ENCODE results near the gene ASAP3. TPM values are rescaled to one million over a fixed set of nuclear protein-coding genes. Genes with fewer than 3 reads are reported as not detected.
"Not testable (repeated sequence)": the region's sequence is repeated elsewhere in the genome, so short reads cannot be mapped to it uniquely, and the experiment has no call there.

ASAP3 gene
- total and polyA plus RNA-seq, 2 experiments from 2014 or later: 62.0 to 157 TPM

- no peaks in the 10 kb centered on the region for H3K36me3 ChIP-seq
- H3K4me1 ChIP-seq (ENCODE audit: low read depth): no peaks in the 10 kb centered on the region
- TF ChIP-seq CTCF (IDR thresholded peaks at IDR 0.05; ENCODE audit: low read depth, low read length): no peak
- no peak for DNase-seq (ENCODE audit: low read depth in 1 of 2, low spot score in 1 of 2)
- no peaks in the 10 kb centered on the region for H3K27me3 ChIP-seq
- no peaks in the 10 kb centered on the region for H3K9me3 ChIP-seq (ENCODE audit: low read depth)
- H3K27ac ChIP-seq: no peak overlapping the region
- H3K4me3 ChIP-seq: no peak overlapping the region
These were observed 12.7 kb upstream of the ASAP3 start for GRCh38 chr1:23496490-23497181.

GRCh38 chr1:23494836-23495235 lies 10.9 kb upstream of the ASAP3 start:
- H3K4me3 ChIP-seq; H3K27me3 ChIP-seq; H3K4me1 ChIP-seq (ENCODE audit: low read depth); DNase-seq (ENCODE audit: low read depth in 1 of 2, low spot score in 1 of 2); H3K27ac ChIP-seq; H3K36me3 ChIP-seq; H3K9me3 ChIP-seq (ENCODE audit: low read depth): not testable (repeated sequence)

- not testable (repeated sequence) for DNase-seq (ENCODE audit: low read depth in 1 of 2, low spot score in 1 of 2); H3K4me1 ChIP-seq (ENCODE audit: low read depth); H3K36me3 ChIP-seq; H3K4me3 ChIP-seq; H3K27ac ChIP-seq; H3K27me3 ChIP-seq; H3K9me3 ChIP-seq (ENCODE audit: low read depth)
These were observed 8.8 kb upstream of the ASAP3 start for GRCh38 chr1:23492776-23493175.

GRCh38 chr1:23492132-23492720 lies 8.2 kb upstream of the ASAP3 start:
- DNase-seq (ENCODE audit: low read depth in 1 of 2, low spot score in 1 of 2): no peak
- H3K4me3 ChIP-seq: no peak overlapping the region
- no peak overlapping the region for H3K27ac ChIP-seq
- no peaks in the 10 kb centered on the region for H3K36me3 ChIP-seq
- no peaks in the 10 kb centered on the region for H3K27me3 ChIP-seq
- no peak for TF ChIP-seq CTCF (IDR thresholded peaks at IDR 0.05; ENCODE audit: low read depth, low read length)
- H3K4me1 ChIP-seq (ENCODE audit: low read depth): no peaks in the 10 kb centered on the region
- no peaks in the 10 kb centered on the region for H3K9me3 ChIP-seq (ENCODE audit: low read depth)

GRCh38 chr1:23489842-23490241 lies 5.9 kb upstream of the ASAP3 start:
- no peaks in the 10 kb centered on the region for H3K27me3 ChIP-seq
- no peak for DNase-seq (ENCODE audit: low read depth in 1 of 2, low spot score in 1 of 2)
- no peak overlapping the region for H3K4me3 ChIP-seq
- no peak for TF ChIP-seq CTCF (IDR thresholded peaks at IDR 0.05; ENCODE audit: low read depth, low read length)
- H3K4me1 ChIP-seq (ENCODE audit: low read depth): peaks cover 14% of the 10 kb centered on the region
- H3K9me3 ChIP-seq (ENCODE audit: low read depth): no peaks in the 10 kb centered on the region
- H3K36me3 ChIP-seq: no peaks in the 10 kb centered on the region
- no peak overlapping the region for H3K27ac ChIP-seq

GRCh38 chr1:23485002-23485332 lies 988 bp upstream of the ASAP3 start:
- Histone ChIP-seq H3K9me3 (ENCODE audit: low read depth) (no peaks in the 10 kb centered on the region), H3K4me1 (ENCODE audit: low read depth) (peaks cover 25% of the 10 kb centered on the region), H3K27me3 (no peaks in the 10 kb centered on the region), H3K4me3 (peak overlapping the region; percentile 70), H3K36me3 (no peaks in the 10 kb centered on the region), H3K27ac (peak overlapping the region; percentile 1)
- no peak for TF ChIP-seq CTCF (IDR thresholded peaks at IDR 0.05; ENCODE audit: low read depth, low read length)
- no peak for DNase-seq (ENCODE audit: low read depth in 1 of 2, low spot score in 1 of 2)
